HG03025 (cell line): ENCODE measurements around the gene PAX8.

Experiments
- ATAC-seq: cut with Tn5 transposase; IDR thresholded peaks from one replicate; pipeline ENCODE4 v1.9.1; 2021; ENCODE audit warnings: mild to moderate bottlenecking, moderate library complexity; ENCODE audit not compliant: unreplicated experiment, low FRiP score

PAX8 gene

DNA sequence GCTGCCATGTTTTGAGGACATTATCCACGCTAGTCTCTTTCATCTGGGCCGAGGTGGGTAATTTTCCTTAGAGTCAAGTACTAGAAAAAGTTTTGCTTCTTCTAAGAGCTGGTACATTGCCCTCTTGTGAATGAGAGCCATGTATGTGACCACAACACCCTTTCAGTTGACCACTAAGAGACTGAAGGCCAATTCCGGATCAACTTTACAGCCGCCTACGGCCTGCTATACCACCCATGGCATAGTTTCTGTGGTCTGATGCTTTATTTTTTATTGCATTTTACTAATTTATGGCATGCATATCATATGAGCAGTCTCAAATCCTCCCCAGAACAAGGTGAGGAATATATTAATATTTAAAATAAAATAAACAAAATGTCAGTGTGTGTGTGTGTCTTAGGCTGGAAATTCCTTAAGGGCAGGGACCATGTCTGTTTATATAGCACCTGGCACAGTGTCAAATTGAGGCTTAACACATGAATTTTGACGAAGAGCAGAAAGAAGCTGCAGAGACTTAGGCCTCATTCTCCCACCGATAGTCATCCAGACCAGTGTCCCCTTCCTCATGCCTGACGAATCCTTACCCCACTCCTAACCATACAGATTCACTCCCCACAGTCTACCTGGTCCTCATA, 69.6 kb downstream of the PAX8 start:
- no peak for ATAC-seq

GRCh38 chr2:113208396-113208795, 70.3 kb downstream of the PAX8 start:
- no peak for ATAC-seq

- ATAC-seq: no peak
Measured at GRCh38 chr2:113207021-113207420, 71.7 kb downstream of the PAX8 start.

- ATAC-seq: no peak
Measured at GRCh38 chr2:113206251-113206650, 72.5 kb downstream of the PAX8 start.

DNA sequence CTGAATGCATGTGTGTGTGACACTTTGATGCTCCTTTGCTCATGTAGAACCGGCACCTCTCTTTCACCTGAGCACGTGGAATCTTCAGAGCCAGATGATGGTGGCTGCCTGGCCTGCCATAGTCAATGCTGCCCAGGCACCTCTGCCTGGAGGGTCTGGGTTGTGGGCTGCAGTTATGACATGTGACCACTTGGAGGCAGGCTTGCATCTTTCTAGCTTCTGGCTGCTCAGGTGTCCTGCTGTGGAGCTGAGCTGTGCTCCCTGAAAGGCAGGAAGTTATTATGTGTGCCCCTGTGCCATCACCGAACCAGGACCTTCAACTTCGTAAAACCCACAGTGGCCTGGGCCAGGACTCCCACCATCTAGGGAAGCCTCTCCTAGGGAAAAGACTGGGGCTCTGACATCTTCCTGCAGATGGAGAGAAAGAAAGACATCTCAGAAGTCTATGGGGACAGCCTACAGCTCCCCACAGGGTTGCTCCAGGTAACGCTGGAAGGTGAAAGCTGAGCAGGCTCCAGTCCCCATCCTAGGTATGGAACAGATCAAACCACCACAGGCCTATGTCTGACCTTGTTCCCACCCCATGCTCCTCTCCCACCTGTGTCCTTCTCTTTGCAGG, 74.7 kb downstream of the PAX8 start:
- ATAC-seq: peak; percentile 64

DNA sequence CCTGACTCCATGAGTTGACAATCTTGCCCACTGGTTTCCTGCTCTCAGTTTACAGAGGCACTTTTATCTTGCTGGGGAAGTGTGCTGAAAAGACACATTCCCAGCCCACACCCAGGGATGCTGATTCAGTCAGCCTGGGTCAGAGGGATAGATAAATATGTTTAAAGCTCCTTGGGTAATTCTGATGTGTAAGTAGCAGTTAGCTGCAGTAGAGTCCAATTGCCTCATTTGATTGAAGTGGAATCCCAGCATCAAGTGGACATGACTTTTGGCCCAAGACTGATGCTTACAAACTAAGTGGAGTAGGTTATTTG, 75.5 kb downstream of the PAX8 start:
- ATAC-seq: no peak

GRCh38 chr2:113202305-113203216, 76.2 kb downstream of the PAX8 start:
- no peak for ATAC-seq

DNA sequence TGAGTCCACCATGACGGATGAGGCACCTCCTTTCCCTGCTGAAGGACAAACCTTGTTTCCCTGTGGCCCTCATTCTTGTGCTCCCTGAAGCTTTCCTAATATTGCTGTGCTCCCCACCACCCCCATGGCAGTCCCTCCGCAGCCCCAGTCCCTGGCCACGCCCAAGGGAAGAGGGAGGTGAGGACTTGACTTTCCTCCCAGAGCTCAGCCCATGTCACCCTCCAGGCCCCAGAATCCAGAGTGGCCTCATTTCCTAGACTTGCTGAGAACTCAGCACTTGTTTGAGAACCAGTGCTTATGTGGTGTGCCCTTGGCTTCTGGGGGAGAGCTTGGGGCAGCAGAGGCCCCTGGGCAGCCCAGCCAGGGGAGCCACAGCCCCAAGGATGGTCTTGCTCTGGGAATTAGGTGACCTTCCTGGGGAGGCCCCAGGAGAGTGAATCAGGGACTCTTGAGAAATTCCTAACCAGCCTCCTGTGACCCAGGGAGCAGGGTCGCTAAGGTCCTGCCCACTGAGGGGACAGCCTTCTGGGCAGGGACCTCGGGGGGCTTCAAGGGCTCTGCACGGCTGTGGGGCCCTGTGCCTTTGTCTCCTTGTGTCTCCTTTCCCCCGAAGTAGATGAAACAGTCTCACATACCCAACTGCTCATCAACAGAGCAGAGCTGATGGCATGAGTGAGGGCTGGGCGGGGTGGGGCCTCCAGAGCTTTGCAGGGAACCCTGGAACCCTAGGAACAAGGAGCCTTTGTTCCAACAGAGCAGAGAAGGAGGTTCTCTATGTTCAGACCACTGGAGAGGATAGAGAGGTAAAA, 77.0 kb downstream of the PAX8 start:
- no peak for ATAC-seq

DNA sequence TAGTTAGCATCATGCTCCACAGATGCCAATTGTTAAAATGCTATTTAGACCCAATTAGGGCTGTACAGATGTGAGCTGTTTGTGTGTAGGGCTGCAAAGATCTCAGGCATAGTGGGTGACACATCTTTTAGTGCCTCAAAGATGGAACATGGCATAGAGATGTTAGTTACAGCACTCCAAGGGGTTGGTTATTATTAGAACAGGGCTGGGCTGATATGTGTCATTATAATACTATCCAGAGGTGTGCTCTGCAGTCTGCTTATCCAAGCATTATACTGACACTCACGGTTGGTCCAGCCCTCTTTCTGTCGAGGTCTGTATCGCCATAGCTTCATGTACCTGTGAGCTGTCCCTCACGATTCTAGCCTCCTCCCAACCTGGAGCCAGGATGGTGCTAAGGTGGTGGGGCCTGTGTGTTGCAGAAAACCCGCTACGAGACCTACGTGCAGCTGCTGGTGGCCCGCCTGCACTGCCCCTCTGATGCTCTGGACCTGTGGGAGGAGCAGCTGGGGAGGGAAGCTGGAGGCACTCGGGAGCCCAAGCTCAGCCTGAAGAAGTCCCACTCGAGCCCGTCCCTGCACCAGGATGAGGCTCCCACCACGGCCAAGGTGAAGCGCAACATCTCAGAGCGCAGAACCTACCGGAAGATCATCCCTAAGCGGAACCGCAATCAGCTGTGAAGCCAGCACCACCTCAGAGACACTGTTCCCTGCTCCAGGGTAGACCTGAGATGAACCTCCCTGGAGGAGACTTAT, 77.8 kb downstream of the PAX8 start:
- ATAC-seq: no peak

DNA sequence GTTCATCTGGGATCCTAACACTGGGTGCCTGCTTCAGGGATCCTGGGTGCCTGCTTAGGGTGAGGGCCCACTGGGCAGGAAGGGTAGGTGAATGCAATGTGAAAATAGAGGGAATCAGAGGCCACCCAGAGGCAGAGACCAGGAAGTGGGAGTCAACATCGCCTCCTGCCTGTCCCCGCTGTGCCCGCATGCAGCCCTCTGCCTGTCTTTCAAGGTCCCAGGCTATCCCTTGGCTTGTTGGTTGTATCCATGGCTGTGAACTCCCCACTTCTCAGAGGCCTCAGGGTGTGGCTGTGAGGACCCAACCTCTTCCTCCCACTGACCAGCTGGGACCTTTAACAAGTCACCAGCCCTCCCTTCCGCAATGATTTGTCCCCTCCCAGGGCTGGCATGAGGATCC, 78.5 kb downstream of the PAX8 start:
- no peak for ATAC-seq

DNA sequence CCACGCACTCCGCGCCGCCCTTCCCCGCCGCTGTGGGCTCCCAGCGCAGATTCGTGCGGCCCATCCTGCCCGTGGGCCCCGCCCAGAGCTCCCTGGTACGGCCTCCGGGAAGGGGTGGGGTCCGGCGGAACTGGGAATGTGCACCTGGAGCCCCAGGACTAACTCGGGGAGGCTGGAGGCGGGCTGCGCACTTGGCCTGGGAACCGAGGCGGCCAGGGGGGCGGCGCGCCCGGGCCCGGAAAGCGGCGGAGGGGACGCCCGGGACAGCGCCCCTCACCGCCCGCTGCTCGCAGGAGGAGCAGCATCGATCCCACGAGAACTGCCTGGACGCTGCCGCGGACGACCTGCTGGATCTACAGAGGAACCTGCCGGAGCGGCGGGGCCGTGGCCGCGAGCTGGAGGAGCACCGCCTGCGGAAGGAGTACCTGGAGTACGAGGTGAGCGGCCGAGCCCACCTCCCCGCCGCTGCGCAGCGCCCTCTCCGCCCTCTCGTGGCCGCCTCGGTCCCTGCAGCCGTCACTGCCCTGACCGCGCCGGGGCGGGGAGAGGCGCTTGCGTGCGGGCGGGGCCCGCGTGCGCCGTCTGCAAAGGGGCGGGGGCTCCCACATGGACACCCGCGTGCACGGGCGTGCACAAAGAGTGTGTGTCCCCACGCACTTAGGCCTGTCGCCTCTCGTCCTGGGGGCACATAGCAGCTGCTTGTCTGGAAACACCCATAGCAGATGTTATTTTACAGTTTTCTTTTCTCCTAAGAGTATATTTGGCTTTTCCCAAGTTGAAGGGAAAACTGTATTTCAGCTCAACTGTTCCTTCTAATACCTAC, 79.7 kb downstream of the PAX8 start:
- peak; percentile 76 for ATAC-seq

GRCh38 chr2:113198048-113198789, 80.5 kb downstream of the PAX8 start:
- peak; percentile 12 for ATAC-seq

DNA sequence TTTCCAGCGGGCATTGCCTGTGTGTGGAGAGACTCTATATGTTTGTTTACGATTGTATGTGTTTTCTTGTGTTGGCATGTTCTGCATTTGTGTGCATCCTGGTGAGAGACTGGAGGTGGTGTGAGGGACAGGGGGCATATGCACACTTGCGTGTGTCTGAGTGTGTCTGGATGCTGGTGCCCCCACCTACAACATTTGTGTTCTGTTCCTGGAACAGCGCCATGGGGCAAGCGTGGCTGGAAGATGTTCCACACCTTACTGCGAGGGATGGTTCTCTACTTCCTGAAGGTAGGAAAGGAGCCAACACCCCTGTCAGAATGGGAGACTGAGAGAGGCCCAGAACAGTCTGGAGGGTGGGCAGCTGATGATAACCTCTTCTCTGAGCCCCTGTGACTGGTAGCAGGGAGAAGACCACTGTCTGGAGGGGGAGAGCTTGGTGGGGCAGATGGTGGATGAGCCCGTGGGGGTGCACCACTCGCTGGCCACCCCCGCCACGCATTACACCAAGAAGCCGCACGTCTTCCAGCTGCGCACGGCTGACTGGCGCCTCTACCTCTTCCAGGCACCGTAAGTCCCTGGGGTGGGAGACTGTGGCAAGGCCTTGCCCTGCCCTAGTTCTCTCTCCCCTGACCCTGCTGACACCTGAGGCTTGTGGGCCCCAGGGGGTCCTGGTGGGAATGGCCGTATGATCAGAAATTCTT, 81.2 kb downstream of the PAX8 start:
- no peak for ATAC-seq

- no peak for ATAC-seq
Measured at GRCh38 chr2:113196839-113197238, 81.9 kb downstream of the PAX8 start.

- ATAC-seq: no peak
Measured at GRCh38 chr2:113195923-113196501, 82.7 kb downstream of the PAX8 start.

GRCh38 chr2:113192459-113193100, 86.1 kb downstream of the PAX8 start:
- no peak for ATAC-seq

- ATAC-seq: no peak
Measured at GRCh38 chr2:113190871-113191270, 87.8 kb downstream of the PAX8 start.
